GM21717 (cell line): Measurements from ENCODE around the gene CDH23.

Experiments
- ATAC-seq: cut with Tn5 transposase; IDR thresholded peaks from one replicate; pipeline ENCODE4 v1.9.1; 2021; ENCODE audit warnings: mild to moderate bottlenecking, moderate library complexity; ENCODE audit not compliant: unreplicated experiment

CDH23 gene

DNA sequence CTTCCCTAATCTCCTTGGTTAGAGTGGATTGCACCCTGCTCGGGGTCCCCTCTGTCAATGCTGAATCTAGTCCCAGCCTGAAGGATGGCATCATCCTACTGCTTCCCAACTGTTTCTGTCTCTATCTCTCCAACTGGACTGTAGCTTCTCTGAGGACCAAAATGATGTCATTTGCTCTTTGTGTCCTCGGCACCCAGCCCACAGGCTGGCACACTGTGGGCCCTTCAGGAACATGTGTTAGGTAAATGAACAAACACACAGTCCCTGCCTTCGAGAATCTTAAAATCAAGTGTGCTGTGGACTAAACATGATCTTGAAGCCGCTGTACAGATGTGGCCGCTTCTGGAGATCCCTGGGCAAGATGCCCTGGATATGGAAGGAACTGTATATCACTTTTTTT is 5.0 kb upstream of the CDH23 start:
- ATAC-seq: no peak

DNA sequence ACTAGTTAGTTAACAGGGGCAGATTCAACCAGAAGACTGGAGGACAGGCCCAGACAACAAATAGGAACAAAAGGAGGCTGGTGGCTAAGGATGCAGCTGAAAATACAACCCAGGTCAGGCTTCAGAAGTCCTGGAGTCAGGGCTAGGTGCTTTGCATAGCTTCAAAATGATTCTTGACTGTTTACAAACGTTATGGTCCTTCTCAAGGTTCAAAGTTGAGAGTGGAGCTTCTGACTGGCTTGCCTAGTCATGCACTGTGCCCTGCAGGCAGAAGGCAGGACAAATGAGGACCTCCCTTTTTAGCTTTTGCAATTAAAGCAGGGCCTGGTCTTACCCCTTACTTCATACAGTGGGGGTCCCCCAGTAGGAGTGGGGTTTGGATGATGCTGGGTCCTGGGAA is 4.4 kb upstream of the CDH23 start:
- ATAC-seq: no peak

DNA sequence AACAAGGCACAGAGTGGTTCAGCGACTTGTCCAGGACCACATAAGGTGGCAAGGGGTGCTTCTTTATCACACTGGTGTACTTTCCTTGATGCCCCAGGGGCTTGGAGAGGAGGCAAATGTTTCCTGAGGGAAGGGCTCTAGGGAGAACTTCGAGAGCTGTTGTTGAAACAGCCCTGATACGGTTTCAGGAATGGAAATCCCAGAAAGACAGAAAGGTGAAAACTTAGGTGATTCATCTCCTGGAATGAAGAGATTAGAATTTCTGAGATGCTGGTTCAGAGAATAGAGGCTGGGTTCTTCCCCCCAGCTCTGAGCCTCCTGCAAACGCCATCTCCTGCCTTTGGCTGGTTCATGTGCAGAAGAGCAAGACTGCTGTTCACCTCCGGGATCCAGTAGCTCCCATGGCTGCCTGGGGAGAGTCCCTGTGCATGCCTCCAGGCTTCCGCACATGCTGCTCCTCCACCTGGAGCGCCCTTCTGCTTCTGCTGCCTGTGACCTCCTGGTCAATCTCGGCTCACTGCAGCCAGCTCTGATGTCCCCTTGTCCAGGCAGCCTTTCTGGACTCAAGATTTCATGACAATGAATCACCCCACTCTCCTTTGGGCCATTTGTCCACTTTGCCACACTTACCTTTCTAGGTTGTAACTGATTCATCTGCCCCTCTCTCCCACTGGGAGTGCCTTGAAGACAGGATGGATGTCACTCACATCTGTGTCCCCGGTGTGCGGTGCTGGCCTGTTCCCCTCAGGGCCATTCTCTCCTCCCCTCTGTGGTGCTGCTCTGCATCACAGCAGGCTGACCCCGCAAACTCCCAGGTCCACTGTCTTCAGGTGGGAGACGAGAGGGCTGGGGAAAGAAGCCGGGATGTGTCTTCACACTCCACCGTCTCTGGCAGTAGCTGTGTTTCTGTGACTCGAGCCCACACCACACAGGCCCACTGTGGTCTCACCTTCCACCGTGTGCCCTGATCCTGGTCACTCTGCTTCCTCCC is 3.6 kb upstream of the CDH23 start:
- no peak for ATAC-seq

DNA sequence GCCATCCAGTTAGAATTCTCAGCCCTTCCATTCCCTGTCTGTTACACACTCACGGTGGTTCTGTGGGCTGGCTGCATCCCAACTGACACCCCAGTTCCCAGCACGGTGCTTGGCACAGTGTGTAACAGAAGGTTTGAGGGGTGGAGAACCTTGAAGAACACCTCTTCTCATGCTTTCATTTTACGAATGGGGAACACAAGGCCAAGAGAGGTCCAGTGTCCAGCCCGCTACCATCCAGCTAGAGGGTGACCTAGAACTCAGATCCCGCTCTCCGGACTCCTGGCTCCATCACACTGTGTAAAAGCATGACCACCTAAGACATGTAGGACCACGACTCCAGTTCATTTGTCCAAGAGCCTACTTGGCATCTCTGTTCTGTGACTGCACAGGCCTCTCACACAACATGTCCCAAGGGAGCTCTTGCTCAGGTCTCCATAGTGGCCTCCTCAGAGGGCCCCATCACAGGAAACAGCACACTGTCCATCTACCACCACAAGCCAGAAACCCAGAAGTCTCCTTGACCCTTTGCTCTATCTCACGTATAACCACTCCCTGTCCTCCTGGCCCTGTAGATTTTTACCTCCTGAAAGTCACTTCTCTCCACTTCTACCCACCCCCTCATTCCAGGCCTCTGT is 2.8 kb upstream of the CDH23 start:
- ATAC-seq: no peak

DNA sequence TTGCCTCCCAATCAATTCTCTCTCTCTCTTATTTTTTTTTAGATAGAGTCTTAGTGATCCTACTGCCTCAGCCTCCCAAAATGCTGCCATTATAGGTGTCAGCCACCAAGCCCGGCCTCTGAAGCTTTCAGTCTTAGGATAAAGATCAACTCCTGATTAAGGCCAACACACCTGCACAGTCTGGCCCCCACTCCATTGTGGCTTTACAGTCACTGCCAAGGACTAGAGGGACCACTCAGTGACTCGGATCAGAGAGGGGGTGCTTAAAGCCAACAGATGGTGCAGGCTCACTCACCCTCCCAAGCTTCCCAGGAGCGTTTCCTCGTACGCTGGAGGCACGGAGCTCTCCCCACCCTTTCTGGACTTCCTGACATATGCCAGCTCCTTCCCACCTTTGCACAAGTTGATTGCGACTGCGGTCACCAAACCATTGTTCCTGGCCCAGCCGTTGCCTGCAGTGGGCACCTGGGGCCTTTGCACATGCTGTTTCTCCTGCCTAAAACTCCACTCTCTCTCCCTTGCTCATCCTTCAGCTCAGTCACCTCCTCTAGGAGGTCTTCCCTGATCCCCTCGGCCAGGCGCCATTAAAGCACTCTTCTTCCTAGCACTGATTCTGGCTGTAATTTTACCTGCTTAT is 1.7 kb upstream of the CDH23 start:
- ATAC-seq: no peak

DNA sequence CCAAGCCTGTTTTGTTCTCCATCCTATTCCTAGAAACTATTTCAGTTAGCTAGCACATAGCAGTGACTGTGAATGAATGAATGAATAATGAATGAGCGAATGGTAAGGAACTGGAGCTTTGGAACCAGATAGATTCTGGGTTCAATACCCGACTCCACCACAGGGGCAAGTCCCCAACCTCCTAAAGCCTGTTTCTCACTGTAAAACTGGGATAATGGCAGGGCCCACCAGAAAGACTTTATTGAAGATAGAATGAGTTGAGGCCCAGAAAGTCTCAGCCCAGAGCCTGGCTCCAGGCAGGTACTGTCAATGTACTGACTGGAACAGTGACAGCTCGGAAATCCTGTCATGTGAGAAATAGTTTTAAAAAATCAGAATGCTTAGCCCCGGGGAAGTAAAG is 1.1 kb upstream of the CDH23 start:
- ATAC-seq: no peak

DNA sequence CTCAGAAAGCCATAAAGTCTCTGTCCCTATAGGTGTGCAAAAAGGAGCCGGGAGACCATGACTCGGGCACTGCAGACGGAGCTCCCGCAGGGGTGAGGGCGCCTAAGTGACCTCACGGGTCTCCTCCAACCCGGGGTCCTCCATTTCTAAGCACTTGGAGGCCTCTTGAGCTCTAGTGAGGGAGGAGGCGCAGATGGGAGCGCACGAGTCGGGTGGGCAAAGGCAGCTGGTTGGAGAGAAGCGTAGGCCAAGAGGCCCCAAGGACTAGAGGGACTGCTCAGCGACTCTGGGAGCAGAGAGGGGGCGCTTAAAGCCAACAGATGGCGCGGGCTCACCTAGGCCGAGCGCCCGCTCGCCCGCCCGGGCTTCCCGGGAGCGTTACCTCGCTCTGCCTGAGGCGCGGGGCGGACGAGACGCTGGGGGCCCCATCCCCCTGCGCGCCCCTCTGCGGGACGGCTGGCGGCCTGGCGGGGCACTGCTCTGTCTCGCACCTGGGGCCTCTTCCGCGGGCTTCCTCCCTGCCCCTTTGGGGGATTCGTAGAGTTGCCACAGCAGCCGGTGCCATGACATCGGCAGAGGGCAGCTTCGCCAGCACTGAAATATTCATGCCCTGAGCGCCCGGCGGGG is 523 bp upstream of the CDH23 start:
- ATAC-seq: no peak

DNA sequence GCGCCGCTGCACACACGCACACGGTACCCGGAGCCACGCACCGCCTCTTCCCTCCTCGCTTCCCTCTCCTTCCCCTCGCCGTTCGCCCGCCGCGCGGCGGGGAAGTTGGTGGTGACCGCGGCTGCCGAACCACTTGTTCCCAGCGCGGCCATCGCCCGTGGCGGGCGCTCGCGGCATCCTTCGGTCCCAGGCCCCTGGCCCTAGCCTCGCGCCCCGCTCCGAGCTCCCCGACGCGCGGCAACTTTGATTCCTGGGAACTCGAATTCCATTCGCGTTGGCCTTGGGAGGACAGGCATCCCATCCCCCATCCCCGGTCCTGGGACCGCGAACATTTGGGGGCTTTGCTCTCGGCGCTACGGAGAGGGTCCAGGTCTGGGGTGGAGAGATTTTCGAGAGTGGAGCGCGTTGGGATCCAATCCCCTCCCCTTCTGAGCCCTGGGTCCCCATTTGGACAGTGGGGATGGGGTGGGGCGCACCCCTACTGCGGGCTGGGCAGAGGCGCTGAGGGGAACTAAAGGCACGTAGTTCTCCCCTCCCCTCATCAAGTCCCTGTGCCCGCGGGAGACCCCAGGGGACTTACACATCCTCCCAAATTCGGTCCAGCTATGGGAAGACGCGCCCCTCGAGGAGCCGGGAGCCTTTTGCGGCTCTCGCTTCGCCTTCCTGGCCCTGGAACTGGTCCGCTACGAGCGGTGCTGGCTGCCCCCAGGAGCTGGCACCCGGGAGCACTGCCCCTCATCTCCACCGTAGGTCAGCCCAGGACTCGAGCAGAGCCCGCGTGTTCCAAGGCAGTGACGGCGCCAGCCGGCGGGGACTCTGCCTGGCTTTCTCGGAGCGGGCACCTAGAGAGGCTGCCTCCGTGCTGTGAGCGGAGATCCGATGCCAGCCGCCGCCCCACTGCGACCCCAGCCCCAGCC is 834 bp downstream of the CDH23 start:
- no peak for ATAC-seq

DNA sequence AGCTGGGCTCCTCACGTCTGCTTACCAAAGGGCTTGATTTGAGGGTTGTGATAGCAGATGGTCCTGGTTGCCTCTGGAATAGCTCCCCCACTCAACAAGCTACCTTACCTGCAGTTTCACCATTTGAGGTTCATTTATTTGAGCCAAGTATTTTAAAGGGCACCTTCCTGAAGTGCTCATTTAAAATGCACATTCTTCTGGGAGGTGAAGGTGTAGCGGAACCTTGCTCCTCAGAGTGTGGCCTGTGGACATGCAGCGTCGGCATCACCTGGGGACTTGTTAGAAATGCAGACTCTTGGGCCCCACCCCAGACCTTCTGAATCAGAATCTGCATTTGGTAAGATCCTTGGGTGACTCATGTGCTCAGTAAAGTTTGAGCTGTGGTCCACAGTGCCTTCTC is 2.3 kb downstream of the CDH23 start:
- no peak for ATAC-seq

DNA sequence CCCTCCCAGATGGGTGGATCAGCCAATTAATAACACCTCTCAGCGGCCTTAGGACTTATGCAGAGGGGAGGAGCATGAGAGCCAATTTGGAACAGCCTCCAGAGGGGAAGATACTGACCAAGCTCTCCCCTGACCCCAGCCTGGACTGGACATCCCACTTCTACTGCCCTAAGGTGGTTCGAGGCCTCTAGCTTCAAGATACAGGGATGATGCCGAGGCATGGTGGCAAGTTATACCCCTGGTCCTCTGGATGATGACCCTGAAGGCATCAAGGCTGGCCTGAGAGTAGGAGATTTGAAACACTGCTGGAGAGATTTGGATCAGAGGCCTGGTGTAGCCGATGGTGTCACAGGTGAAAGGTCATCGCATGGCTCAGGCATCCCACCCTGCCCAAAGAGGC is 3.2 kb downstream of the CDH23 start:
- no peak for ATAC-seq

DNA sequence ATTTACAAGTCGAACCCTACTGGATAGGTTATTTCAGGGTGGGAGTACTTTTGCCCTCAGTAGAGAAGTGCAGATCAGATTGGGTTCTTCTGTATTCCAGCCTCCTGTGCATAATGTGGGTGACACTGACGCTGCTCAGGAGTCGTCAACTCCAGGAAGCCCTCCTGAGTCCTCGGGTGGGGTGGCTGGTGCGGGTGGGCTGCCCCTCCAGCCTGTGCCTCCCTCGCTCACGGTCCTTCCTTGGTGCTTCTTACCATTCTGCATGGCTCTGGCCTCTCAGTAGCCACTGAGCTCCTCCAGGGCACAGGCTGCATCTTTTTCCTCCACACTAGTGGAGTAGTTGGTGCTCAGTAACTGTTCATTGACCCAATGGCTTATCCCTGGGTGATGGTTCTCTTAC is 4.3 kb downstream of the CDH23 start:
- no peak for ATAC-seq

DNA sequence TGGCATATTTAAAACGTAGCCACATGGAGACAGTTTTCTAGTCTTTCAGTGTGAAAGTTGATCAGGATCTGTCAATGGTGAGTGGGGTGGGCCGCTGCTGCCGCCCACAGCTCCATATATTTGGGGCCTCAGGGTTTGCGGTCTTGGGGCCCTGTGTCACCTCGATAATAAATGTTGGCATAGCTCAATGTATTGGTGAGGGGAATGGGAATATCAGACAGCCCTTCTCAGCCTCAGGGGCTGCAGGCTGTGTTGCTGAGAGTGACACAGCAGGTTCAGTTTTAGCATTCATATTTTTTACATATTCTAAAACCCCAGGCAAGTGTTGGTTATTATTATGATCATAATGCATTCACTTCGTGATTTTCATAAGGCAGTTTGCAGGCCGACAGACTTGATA is 5.3 kb downstream of the CDH23 start:
- no peak for ATAC-seq

DNA sequence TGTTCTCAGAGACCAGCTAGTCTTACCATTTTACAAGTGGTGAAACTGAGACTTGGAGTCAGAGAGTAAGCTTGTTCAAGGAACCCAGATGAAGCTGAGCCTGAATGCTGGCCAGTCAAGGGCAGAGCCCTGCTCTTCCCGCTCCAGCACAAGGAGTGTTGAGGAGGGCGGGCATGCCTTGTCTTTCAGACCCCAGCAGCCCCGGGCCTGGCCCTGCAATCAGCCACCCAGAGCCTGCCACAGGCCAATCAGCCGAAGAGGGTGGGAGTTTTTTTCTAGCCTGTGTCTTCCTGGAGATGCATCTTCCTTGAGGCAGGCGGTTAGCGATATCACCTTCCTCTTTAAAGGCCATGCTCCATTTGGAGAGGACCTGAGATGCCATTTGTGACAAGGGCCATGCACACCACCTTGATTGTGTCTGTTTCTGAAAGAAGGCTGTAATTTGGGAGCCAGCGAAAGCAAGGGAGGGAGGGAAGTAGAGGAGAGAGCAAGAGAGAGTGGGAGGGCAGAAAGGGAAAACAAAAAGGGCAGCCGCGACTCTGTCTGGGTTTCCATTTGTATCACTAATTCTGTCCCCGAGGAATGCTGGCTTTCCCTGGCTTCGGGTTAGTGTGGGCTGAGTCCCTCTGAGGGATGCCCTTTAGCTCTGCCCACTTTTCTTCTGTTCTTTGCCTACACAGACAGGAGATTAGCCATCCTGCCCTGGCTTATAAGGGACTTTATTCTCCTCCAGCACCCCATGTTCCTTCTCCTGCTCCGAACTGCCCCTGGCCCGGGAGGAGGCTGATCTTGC is 8.0 kb downstream of the CDH23 start:
- no peak for ATAC-seq

DNA sequence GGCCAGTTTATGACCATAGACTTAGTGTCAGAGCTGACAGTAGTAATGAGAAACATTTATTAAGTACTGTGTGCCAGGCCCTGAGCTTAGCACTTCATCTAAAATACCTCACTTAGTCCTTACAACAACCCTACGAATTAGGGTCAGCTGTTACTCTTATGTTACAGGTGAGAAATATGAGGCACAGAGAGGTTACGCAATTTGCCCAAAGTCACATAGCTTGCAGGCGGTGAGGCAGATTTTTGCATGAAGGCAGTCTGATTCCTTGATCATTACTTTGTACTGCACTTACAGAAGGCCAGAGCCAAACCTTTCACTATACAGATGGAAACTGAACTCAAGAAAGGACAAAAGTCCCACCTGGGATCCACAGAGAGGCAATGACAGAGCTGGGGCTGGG is 10.2 kb downstream of the CDH23 start:
- ATAC-seq: no peak

DNA sequence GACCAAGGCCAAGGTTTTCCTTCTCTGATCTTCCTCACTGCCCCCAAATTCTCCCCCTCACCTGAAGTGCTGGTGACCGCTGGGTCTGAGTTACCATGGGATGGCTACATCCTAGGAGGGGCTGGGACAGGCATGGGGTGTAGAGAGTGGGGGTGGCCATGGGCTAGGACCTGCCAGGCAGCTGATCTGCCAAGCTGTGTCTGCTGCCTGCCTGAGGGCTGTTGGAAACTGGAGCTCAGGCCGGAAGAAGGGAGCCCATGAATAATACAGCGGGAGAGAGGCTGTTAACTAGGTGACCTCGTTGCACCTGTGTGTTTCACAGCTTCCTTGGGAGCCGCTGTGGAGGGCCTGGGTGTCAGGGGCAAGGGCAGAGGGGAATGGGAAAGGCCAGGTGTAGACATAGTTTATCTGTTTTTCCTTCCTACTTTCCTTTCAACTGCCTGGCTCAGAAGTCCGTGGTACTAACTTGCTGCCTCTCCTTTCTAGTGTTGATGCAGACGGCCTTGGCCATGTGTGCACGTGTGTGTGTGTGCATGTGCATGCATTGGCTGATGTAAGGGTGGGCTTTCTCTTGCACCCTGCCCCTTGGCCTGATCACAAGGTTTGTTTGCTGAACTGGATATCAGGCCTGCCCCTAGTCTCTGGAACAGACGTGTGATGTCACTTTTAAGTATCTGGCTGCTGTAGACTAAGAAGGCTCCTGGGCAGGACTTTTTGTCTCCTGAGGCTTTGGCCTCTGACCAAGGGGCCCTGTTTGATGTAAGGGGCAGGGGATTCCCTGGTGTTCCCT is 11.9 kb downstream of the CDH23 start:
- no peak for ATAC-seq

DNA sequence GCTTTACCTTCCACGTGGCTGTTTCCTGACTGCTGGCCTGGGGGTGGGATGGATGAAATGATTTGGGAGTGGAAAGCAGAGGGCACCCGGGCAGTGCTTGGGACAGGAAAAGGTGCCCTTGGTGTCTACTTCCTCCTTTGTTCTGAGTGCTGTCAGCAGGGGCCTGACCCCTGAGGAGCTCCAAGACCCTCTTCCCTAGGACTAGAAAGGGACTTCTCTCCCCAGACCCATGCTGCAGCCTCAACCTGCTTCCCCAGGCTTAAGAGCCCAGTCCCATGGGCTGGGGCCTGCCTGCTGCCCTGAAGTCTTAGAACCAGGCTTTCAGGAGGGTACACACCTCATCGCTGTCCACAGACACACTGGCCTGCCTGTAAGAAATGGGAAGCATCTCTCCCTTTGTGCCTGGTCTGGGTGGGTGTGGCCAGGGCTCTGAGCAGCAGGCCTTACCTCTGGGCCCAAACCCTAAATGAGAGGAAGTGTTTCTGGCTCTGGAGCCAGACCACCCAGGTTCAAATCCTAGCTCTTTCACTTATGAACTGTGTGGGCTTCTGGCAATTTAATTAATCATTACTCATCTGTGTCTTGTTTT is 12.9 kb downstream of the CDH23 start:
- no peak for ATAC-seq

DNA sequence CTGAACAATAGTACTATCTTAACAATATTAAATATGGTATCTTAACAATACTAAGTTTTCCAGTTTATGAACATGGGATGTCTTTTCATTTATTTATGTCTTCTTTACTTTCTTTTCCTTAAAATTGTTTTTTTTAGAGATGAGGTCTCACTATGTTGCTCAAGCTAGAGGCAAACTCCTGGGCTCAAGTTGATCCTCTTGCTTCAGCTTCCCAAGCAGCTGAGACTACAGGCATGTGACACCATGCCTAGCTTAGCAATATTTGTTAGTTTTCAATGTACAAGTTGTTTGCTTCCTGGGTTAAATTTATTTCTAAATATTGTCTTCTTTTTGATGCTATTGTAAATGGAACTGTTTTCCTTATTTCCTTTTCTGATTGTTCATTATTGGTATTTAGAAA is 16.9 kb downstream of the CDH23 start:
- no peak for ATAC-seq

DNA sequence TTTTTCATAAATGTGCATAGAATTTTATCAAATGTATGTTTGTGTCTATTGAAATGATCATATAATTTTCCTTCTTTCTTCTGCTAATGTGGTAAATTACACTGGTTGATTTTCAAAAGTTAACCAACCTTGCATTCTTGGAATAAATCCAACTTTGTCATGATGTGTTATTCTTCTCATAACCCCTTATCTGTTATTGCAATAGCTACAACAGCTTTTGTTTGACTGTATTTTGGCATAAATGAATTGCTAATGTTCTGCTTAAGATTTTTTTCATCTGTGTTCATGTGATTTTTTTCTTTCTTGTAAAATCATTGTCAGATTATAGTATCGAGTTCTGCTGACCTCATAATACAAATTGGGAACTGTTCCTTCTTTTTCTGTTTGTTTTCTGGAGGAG is 17.6 kb downstream of the CDH23 start:
- ATAC-seq: no peak
